HG02610 (cell line): ENCODE results near the gene RBP2.

Source experiments
- ATAC-seq: cut with Tn5 transposase; IDR thresholded peaks from one replicate; pipeline ENCODE4 v1.9.1; 2021; ENCODE audit warnings: mild to moderate bottlenecking, moderate library complexity; ENCODE audit not compliant: unreplicated experiment

RBP2 gene

DNA sequence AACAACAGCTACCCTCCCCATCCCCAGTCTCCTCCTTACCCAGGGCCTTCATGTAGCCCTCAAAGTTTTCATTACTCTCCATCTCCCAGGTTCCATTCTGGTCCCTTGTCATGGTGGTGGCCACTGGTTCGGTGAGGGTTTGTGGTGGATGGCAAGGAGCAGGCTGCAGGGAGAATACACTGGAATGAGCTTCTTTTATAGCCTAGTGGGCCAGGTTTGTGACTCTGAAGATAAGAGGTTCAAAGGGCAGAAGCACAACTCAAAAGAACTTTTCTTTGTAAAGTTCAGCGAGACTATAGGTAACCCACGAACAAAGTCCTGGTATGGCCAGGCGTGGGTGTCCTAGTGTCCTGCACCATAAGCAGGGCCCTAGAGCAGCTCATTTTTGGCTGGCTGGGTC is at the start of gene RBP2:
Gene RBP2, minus strand, starts transcription at position 169 of the 400 bp plus-strand sequence. Its CDS starts 57 bp downstream, at position 112.
- ATAC-seq: no peak

DNA sequence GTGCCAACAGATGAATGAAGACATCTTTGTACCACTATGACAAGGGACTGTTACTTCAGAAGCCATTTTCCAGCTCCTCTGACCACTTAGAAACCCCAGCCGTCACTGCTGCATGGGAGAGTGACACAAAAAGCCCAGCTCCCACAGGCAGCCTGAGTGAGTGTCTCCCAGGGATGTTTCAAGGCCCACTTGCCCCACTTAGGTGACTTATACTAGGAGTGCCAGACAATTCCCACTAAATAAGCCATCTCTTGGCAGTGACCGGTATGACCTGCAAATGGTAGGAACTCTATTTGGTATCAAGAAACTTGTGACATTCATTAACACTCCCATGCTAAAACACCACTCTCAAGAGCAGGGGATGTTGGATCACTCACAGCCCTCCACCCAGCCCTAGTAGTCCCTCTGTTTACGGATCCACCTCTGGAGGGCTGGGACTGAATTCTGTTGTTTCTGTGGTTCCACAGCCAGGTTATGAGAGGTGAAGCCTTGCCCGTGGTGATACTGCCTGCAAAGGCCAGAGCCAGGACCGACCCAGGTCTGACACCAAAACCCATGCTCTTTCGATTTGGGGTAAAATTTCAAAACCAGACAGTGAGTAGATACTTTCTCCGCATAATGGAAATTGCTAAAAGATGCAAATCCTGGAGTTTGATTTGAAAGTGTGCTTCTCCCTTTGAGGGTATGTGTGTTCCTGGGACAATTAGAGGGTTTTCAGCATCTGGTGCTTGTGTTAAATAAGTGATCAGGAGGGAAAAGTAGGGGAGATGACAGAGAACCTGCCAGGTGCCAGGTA is 48.7 kb upstream of the RBP2 start:
- no peak for ATAC-seq

DNA sequence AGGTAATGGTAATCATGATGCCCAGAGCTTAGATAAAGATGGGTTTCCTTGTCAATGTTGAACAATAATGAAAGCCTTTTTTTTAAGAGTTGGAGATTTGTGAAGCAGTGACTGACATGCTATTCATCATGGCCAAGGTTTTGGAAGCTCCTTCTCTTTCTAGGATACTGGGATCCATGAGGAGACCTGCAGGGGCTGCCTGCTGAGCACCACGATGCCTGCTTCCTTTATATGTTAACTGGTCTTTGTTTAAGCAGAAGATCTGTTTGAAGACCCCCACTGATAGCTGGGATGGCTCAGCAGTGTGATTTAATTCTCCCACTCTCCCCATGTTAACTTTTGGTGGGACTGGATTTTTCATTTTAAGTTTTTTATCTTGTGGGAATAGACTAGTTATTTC is 47.4 kb upstream of the RBP2 start:
- no peak for ATAC-seq

DNA sequence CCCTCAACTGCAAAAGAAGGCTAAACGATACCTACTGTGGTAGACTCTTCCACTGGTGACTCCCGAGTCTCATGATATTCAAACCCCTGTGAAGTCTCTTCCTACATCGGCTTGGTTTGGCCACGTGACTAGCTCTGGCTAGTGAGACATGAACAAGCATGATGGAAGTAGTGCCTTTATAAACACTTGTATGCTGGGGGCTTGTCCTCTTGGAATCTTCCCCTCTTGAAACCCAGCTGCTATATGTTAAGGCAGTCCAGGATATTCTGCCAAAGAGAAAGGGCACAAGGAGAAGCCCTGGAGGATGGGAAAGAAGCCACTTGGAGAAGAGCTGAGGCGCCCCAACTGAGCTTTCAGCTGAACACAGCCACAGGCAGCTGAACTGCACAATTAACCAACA is 46.9 kb upstream of the RBP2 start:
- no peak for ATAC-seq

DNA sequence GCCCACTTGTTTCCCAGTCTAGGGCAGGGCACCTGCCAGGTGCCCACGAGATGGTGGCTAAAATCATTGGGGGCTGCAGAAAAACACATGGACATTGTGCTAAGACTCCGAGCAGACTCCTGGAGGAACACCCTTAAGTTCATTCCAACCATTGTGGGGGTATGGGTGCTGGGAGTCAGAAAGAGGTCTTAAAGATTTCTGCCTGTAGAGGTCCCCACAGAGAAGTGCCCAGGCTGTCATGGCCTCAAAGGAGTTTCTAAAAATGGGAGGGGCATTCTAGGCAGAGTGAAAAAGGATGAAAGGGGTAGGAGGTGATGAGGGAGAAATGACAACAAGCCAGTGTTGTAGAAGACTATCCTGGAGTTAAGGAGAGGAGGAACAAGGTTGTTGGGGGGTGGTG is 46.1 kb upstream of the RBP2 start:
- ATAC-seq: no peak

DNA sequence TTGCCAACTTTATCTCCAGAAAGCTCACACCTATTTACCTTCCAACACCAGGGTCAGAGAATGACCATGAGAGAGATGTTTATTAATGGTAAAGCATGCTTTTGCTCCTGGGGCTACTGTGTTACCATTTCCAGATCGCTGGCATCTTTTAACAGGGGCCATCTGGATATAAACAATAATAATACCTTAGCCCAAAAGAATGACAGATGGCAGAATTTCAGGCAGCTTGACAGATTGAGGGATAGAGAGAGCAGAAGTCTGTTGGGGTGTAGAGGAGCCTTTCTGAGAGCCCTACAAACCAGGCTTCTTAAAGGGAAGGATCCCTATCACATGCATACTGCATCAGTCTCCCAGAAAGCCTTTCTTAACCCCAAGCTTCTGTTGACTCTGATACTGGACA is 45.5 kb upstream of the RBP2 start:
- no peak for ATAC-seq

DNA sequence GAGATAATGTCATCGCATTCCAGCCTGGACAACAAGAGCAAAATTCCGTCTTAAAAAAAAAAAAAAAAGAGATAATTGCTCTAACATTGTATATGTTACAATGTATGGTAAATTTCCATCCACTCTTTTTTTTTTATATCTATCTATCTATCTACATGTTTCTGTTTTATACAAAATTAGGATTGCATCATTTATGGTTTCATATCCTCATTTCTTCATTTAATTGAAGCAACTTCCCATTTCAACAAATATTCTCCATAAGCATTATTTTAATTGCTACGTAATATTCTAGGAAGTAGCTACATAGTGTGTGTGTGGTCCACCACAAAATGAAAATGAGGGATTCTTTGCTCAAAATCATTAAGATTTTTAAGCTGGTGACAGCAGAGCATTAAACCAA is 44.8 kb upstream of the RBP2 start:
- no peak for ATAC-seq

DNA sequence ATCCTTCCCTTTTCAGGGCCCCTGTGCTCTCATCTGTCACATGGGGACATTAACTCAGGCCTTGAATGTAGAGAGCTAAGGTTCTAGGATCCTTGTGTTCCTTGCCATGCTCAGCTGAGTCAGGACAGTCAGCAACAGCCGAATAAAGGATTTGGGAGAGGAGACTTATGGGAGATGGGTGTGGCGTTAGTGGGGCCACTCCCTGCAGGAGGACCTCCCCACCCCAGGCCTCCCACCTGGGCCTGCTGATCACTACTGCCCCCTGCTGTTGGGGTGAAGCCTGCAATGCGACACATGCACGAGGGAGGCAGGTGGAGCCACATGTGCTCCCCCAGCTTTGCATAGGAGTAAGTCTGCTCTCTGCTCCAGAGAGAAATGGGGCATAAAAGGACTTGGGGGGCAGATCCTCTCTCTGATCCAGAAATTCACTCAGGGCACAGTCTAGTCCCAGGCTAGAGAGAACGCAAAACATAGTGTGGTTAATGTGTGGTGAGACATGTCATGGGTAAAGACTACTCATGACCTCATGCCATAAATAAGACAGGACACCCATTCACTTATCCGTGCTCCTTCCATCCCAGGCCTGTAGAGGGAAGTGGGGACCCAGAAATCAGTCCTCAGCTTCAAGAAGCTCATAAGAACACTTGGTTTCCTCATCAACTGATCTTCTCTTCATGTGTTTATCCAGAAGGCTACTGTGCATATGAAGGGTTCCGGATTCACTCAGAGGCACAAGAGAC is 43.9 kb upstream of the RBP2 start:
- ATAC-seq: no peak

DNA sequence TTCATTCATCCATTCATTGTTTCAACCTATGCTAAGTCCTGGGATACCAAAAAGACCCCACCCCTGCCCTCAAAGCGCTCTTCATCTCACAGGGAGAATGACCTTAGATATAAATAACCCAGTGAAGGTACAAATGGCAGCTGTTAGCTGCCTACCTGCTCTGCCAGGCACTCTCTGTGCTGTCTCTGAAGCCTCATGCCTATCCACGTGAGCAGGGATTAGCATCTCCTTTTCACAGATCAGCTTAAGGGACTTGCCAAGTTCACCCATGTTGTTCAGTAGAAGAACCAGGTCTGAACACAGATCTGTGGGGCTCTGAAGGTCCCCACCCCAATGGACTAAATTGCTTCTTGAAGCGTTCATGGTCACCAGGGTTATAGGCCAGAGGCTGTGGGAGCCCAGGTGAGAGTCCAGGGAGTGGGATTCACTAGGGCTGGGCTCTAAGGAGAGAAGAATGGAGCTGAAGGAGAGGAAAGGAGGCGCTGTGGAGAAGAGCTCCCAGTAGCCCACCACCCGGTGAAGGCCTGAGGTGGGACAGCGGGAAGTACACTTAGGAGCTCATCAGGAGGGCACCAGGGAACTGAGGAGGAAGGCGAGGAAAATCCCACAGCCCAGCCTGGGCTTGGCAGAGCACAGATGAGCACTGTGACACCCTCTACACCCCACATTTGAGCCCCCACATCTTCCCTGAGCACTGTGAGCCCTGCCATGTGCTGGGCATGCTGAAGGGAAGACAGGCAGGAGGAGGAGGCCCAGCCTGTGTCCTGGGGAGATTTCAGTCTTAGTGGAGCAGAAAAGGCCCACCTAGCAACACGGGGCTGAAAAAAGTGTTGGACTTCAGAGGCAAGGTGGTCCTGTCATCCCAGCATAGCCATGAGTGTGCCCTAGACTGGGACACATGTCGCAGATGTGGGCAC is 42.9 kb upstream of the RBP2 start:
- ATAC-seq: no peak

DNA sequence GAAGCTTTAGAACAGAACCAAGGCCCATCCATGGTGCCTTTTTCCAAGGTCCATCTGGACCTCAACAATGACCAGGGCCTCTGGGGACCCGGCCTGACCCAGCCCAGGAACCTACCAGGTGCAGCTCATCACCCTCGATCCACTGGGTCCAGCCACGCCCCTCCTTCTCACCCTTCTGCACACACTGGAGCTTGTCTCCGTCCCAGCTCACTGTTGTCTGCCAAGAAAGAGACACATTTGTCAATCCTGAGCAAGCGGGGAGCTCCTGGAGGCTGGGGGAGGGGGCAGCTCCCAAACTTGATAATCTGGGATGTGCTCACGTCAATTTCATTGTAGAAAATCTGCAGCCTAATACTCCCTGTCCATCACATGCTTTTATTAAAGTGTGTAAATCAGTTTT is 42.0 kb upstream of the RBP2 start:
- no peak for ATAC-seq

DNA sequence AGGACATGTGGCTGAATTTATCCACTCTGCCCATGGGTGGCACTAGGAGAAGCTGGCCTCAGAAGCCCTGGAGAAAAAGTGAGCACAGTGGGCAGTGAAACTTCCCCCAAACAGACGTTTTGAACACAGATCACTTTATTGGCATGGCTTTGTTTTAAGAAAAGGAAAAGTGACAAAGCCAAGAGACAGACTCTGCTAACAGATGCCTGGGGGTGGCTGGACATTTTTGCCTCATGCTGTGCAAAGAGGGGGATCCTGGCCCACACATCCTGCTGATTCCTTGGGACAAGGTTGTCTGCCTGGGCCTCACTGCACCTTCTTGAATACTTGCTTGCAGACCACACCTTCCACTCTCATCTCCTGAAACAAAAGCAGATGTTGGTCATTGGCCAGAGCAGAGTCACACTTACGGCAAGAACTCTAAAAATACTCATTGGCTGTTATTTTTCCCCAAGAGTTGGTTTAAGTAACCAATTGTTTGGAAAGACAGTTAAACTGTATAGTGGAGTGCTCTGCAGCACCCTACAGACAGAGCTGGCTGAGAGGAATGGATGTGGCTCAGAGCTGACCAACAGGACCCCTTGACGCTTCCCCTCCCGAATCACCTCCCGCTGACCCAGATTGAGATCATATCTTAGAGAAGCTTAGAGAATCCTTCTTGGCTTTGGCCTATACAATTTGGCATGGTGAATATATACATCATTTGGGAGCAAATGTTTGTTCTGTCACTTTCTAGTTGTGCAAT is 41.2 kb upstream of the RBP2 start:
- ATAC-seq: no peak

DNA sequence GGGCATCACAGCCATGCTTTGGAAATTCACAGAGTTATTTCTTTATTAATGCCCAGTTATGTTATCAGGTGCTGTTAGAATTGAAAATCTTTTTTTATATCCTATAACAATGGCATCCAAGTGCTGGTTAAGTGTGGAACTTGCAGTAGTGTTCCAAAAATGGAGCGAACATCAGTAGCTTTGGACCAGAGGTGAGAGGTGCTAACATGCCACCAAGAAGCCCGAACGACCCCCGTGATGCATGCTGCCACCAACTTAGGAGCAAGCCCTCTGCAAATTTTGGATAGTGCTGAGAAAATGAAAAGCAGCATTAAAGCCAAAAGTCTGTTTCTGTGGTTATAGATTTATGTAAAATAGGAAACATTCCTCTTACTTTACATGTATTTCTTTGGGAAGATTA is 38.4 kb upstream of the RBP2 start:
- ATAC-seq: no peak

DNA sequence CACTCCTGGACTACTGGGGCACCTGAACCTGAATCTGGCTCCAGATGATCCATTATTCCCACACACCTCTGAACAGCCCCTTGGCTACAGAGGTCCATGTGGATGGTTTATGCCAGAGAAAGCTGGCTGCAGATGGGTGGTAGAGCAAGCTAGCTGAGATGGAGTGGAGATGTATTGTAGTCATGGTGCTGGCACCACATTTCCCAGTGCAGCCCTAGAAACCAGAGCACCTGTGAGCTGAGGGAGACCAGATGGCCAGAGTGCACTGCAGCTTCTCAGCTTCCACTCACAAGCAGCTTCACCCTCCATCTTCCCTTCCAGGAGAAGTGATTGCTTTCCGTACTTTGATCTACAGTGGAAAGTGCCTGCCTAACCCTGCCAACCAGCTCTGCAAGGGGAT is 33.3 kb upstream of the RBP2 start:
- ATAC-seq: no peak

DNA sequence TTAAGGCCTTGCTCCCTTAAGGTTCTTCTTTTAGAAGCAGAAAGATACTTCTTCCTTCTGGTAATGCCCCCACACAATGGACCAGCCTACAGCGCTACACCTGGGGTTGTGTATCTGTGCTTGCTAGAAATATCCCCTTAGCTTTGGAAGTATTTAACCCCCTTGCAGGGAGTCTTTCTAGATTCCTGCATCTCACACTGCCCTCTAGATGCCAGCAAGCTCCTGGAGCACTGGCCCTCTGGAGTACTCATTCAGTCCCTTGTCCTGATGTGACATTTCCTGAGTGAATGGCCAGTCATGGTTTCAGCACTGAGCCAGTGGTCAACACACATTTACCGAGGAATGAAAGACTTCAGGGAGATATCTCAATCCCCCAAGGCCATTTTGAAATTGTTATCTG is 30.4 kb upstream of the RBP2 start:
- no peak for ATAC-seq

DNA sequence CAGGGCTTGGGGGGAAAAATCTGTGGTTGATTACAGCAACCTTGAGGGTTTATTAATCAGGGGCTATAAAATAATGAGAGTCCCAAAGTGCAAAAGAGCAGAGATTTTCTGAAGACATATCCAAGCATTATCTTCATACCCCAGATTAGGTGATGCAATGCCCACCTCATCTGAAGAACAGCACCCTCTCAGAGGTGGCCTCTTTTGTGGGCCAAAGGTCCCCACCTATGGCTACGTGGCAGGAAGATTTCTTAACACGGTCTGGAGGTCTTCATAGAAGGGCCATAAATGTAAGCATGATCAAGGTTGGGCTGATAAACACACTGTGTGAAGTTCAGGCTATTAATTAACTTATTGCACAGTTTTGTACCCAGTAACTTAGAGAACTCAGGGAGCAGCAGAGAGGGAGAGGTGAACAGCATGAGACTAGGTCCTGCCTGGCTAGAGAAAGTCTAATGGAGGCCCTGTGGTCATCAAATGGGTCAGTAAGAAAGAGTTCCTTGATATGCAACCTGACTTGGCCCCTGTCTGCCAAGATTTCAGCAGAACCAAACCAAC is 29.6 kb upstream of the RBP2 start:
- ATAC-seq: no peak

DNA sequence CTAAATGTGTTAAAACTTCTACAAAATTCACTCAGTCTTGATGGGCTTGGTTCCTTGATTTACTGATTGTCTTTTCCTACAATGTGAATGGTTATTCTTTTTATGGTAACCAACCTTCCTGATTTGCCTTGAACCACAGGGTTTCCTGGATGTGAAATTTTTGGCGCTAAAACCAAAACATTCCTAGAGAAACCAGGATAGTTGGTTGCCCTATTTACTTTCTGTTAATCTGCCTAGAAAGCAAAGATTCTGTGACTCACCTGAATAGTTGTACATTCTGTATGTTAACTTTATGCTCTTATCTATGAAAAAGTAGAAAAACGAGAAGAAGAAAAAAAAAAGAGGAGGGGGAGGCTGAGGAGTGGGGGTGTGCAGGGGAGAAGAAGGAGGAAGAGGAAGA is 23.2 kb upstream of the RBP2 start:
- no peak for ATAC-seq

DNA sequence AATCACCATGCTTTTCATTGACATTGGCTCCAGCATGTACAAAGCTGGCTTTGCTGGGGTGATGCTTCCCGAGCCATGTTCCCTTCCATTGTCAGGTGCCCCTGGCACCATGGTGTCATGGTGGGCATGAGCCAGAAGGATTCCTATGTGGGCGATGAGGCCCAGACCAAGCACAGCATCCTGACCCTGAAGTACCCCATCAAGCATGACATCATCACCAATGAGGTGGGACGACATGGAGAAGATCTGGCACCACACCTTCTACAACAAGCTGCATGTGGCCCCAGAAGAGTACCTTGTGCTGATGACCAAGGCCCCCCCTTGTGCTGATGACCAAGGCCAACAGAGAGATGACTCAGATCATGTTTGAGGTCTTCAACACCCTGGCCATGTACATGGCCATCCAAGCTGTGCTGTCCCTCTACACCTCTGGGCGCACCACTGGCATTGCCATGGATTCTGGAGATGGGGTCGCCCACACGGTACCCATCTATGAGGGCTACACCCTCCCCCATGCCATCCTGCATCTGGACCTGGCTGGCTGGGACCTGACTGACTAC is 17.6 kb upstream of the RBP2 start:
- no peak for ATAC-seq

DNA sequence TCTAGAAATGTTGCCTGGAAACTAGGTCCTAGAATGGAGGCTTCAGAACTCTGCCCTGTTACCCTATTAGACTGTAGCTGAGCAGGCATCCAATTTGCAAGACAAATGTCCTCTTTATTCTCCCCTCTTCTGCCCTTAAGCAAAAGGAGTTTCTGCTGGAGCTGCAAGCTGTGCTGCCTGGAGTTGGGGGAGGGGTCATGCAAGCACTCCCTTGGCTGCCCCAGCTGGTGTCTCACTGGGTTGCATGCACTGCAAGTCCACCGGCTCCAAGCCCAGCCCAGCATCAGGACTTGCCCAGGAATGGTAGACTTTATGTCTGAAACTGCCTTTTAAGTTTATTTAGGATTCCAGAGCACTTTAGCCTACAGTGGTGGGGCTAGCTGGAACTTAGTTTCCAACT is 15.7 kb upstream of the RBP2 start:
- ATAC-seq: no peak

DNA sequence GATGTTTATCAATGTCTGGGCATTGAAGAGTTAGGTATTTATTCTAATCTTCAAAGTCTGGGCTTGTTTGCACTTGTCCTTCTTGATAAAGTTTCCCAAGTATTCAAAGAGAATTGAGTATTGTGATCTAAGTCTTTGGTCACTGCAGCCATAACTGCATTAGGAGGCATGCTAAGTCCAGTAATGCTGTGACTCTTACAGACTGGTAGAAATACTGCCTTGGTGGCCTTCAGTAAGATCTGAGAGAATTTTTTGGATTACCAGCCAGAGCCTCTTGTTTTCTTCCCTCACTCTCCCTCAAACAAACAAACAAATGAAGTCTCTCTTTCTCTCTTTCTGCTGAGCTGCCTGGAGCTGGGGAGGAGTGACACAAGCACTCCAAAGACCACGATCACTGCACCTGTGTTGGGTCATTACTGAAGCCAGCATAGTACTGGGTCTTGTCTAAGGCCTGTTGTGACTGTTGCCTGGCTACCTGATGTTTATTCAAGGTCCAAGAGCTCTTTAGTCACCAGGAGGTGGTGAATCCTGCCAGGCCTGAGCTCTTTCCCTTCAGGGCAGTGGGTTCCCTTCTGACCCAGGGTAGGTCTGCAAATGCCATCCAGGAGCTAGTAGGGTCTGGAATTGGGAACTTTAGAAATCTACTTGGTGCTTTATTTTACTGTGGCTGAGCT is 14.8 kb upstream of the RBP2 start:
- no peak for ATAC-seq

DNA sequence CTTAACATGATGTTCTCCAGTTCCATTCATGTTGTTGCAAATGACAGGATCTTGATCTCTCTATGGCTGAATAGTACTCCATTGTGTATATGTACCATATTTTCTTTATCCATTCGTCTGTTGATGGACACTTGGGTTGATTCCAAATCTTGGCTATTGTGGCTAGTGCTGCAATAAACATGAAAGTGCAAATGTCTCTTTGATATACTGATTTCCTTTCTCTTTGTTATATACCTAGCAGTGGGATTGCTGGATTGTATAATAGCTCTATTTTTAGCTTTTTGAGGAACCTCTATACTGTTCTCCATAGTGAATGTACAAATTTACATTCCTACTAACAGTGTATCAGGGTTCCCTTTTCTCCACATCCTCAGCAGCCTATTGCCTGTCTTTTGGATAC is 5.9 kb upstream of the RBP2 start:
- no peak for ATAC-seq
